Caco-2 (cell line): Measurements from ENCODE around the gene AUTS2. TPM values are rescaled to one million over a fixed set of nuclear protein-coding genes. Genes with fewer than 3 reads are reported as not detected.

Experiments used
- BruUV-seq: library from RNA; stranded (reverse); fragments of 400-500 nt; replicated peaks from 2 replicates; lab custom pipeline; 2021; lab: Mats Ljungman, UMichigan
- CTCF ChIA-PET: fragments of 300-600 bp; sonication (Branson Sonifier 250); formaldehyde crosslinking; loops from one replicate; lab custom pipeline; 2022; ENCODE audit warnings: antibody characterized with exemption; lab: Charles Lee
- POLR2A ChIA-PET: fragments of 300-600 bp; sonication (Branson Sonifier 250); formaldehyde crosslinking; loops from one replicate; lab custom pipeline; 2022; ENCODE audit warnings: antibody characterized with exemption; lab: Charles Lee
- DNase-seq, 2 experiments: peaks; one replicate each; pipeline versions ENCODE4 v3.0.0 to v3.0.0-alpha.2; 2020 to 2022
- H3K27me3 ChIP-seq: replicated peaks from 2 replicates; pipeline ENCODE4 v1.6.0; 2011; ENCODE audit warnings: low read length; ENCODE audit not compliant: control insufficient read depth, insufficient read depth
- H3K36me3 ChIP-seq: 2 replicates; pipeline ENCODE4 v1.5.1; 2011; ENCODE audit warnings: low read length; ENCODE audit not compliant: control insufficient read depth, insufficient read depth
- H3K4me1 ChIP-seq: fragments of 250-450 bp; sonication (Bioruptor Pico); 2 replicates; pipeline ENCODE4 v1.5.1; 2020; ENCODE audit warnings: mild to moderate bottlenecking
- H3K4me3 ChIP-seq: 2 replicates; pipeline ENCODE4 v1.5.1; 2011; ENCODE audit warnings: low read depth, mild to moderate bottlenecking, control low read depth, low read length
- H3K9me3 ChIP-seq: fragments of 250-450 bp; sonication (Bioruptor Pico); 2 replicates; pipeline ENCODE4 v1.5.1; 2020; ENCODE audit warnings: mild to moderate bottlenecking, moderate library complexity
- H3K27ac Mint-ChIP-seq: one replicate; pipeline ENCODE4 v1.8.0; 2022; ENCODE audit warnings: mixed read lengths; ENCODE audit not compliant: unreplicated experiment
- H3K27me3 Mint-ChIP-seq: one replicate; pipeline ENCODE4 v1.8.0; 2022; ENCODE audit warnings: mixed read lengths; ENCODE audit not compliant: insufficient read depth, unreplicated experiment
- H3K36me3 Mint-ChIP-seq: one replicate; pipeline ENCODE4 v1.8.0; 2022; ENCODE audit warnings: mild to moderate bottlenecking, mixed read lengths; ENCODE audit not compliant: insufficient read depth, unreplicated experiment
- H3K4me1 Mint-ChIP-seq: one replicate; pipeline ENCODE4 v1.8.0; 2022; ENCODE audit warnings: low read depth, mixed read lengths; ENCODE audit not compliant: unreplicated experiment
- H3K4me3 Mint-ChIP-seq: one replicate; pipeline ENCODE4 v1.8.0; 2022; ENCODE audit warnings: mild to moderate bottlenecking, moderate library complexity, mixed read lengths; ENCODE audit not compliant: unreplicated experiment
- H3K9me3 Mint-ChIP-seq: one replicate; pipeline ENCODE4 v1.8.0; 2022; ENCODE audit warnings: mixed read lengths; ENCODE audit not compliant: unreplicated experiment
- intact Hi-C: fragments of 100-400 bp; cut with micrococcal nuclease; formaldehyde crosslinking; loops from one replicate; pipeline ENCODE4 v1.10.0; 2022; ENCODE audit not compliant: unreplicated experiment
- total RNA-seq: library from RNA; stranded (reverse); gene quantifications from 2 replicates; pipeline ENCODE4 v1.2.3, GENCODE V29; 2022
- TF ChIP-seq, protein P1 (sequence below), 2 experiments: fragments of 200-600 bp in 1 of 2; IDR thresholded peaks; 1 replicate in 1 of 2; 2 replicates in 1 of 2; pipeline versions ENCODE4 v1.5.1 to v1.8.0; 2011 to 2022; ENCODE audit warnings: antibody characterized with exemption in 1 of 2, control low read depth in 1 of 2, inconsistent platforms in 1 of 2, low read depth in 1 of 2, low read length in 1 of 2, mild to moderate bottlenecking in 1 of 2, moderate library complexity in 1 of 2; ENCODE audit not compliant: insufficient read depth in 1 of 2, severe bottlenecking in 1 of 2, unreplicated experiment in 1 of 2

The AUTS2 gene
- total RNA-seq, 1 experiment from 2014 or later = 37.1 TPM

DNA sequence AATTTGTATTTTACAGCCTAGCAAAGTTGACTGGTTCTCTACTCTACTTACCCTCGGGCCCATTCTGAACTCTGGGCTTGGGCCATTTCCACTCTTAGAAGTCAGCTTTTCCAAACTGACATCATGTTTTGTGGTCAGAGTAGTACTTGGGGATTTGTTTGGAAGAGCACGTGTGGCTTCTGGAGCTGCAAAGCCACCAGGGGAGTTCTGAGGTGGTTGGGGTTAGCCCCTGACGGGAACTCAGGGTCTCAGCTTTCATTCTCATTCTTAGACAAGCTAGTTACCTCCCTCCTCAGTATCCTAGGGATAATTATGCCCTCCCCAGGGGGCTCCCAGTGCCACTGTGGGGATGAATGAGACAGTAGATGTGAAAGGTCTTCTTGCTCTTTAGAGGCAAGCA, 886.0 kb downstream of the AUTS2 start:
- CTCF ChIA-PET = no interaction called here
- BruUV-seq = no TSS peak

DNA sequence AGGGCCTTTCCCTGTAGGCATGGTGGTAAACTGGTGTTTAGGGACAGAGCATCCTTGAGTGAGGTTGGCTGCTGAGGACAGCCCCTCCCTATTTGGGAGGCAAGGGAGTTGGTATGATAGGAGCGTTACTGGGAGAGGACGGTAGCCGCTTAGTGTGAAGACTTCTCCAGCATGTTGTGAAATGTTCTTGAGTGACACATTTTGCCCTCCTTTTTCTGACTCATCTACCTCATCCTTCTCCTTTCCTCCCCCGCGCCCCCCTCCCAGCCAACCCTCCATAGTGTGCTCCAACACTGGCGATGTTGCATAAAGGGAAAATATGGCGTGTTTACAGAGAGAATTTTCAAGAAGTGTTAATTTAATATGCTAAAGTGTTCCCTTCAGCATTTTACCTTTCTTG, 888.7 kb downstream of the AUTS2 start:
- TF ChIP-seq, protein P1, sequence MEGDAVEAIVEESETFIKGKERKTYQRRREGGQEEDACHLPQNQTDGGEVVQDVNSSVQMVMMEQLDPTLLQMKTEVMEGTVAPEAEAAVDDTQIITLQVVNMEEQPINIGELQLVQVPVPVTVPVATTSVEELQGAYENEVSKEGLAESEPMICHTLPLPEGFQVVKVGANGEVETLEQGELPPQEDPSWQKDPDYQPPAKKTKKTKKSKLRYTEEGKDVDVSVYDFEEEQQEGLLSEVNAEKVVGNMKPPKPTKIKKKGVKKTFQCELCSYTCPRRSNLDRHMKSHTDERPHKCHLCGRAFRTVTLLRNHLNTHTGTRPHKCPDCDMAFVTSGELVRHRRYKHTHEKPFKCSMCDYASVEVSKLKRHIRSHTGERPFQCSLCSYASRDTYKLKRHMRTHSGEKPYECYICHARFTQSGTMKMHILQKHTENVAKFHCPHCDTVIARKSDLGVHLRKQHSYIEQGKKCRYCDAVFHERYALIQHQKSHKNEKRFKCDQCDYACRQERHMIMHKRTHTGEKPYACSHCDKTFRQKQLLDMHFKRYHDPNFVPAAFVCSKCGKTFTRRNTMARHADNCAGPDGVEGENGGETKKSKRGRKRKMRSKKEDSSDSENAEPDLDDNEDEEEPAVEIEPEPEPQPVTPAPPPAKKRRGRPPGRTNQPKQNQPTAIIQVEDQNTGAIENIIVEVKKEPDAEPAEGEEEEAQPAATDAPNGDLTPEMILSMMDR (IDR thresholded peaks at IDR 0.05; ENCODE audit: insufficient read depth in 1 of 2, low read depth in 1 of 2, low read length in 1 of 2, severe bottlenecking in 1 of 2, unreplicated experiment in 1 of 2) = no peak
- Mint-ChIP-seq H3K27me3 (no peaks in the 10 kb centered on the region), H3K9me3 (peaks cover 10% of the 10 kb centered on the region), H3K27ac (no peak overlapping the region), H3K4me1 (peaks cover 2% of the 10 kb centered on the region), H3K4me3 (no peak overlapping the region), H3K36me3 (no peaks in the 10 kb centered on the region)
- BruUV-seq = no TSS peak
- Histone ChIP-seq H3K9me3 (peaks cover 7% of the 10 kb centered on the region; the same call in 1 of the 2 replicates), H3K27me3 (no peaks in the 10 kb centered on the region), H3K4me1 (no peaks in the 10 kb centered on the region), H3K4me3 (no peak overlapping the region), H3K36me3 (no peaks in the 10 kb centered on the region; the same call in 1 of the 2 replicates)
- intact Hi-C loops = no loop called here
- POLR2A ChIA-PET = no interaction called here
- no peak for DNase-seq
- CTCF ChIA-PET = no interaction called here

More for the DNA sequence above, 886.0 kb downstream of the AUTS2 start:
- no peaks in the 10 kb centered on the region for H3K4me1 ChIP-seq
- H3K36me3 ChIP-seq = no peaks in the 10 kb centered on the region; the same call in 1 of the 2 replicates
- no peak overlapping the region for H3K4me3 ChIP-seq
- POLR2A ChIA-PET = no interaction called here
- H3K27me3 ChIP-seq = no peaks in the 10 kb centered on the region
- Mint-ChIP-seq H3K4me1 (peaks cover 13% of the 10 kb centered on the region), H3K27ac (no peak overlapping the region), H3K36me3 (no peaks in the 10 kb centered on the region), H3K27me3 (no peaks in the 10 kb centered on the region), H3K4me3 (no peak overlapping the region), H3K9me3 (peaks cover 10% of the 10 kb centered on the region)
- DNase-seq = no peak
- intact Hi-C loops = no loop called here
- H3K9me3 ChIP-seq = peaks cover 7% of the 10 kb centered on the region; the same call in 1 of the 2 replicates
- TF ChIP-seq, protein P1 (IDR thresholded peaks at IDR 0.05; ENCODE audit: insufficient read depth in 1 of 2, low read depth in 1 of 2, low read length in 1 of 2, severe bottlenecking in 1 of 2, unreplicated experiment in 1 of 2) = no peak

DNA sequence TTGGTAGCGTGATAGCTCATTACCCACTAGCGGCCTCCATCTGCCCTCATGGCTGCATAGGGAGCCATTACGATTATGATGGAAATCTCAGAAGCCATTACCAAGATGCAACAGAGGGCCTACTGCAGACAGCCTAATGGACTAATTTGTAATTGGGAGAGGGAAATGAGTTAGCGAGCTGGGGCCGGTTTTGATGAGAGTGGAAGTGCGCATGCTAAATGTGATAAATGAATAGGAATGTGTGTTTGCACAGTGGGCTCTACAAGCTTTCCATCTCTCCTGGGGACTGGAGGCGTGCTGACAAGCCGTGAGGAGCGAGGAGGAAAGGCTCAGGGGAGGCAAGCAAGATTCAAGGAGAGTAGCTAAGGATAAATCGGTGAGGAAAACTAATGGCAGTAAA, 889.2 kb downstream of the AUTS2 start:
- H3K36me3 Mint-ChIP-seq = no peaks in the 10 kb centered on the region
- Histone ChIP-seq H3K4me3 (no peak overlapping the region), H3K9me3 (peaks cover 7% of the 10 kb centered on the region; the same call in 1 of the 2 replicates), H3K27me3 (no peaks in the 10 kb centered on the region), H3K4me1 (no peaks in the 10 kb centered on the region), H3K36me3 (no peaks in the 10 kb centered on the region; the same call in 1 of the 2 replicates)
- H3K27me3 Mint-ChIP-seq = no peaks in the 10 kb centered on the region
- no peak for DNase-seq
- ChIA-PET CTCF (no interaction called here), POLR2A (no interaction called here)
- H3K4me1 Mint-ChIP-seq = no peaks in the 10 kb centered on the region
- TF ChIP-seq, protein P1 (IDR thresholded peaks at IDR 0.05; ENCODE audit: insufficient read depth in 1 of 2, low read depth in 1 of 2, low read length in 1 of 2, severe bottlenecking in 1 of 2, unreplicated experiment in 1 of 2) = no peak
- no TSS peak for BruUV-seq
- intact Hi-C loops = no loop called here
- peaks cover 10% of the 10 kb centered on the region for H3K9me3 Mint-ChIP-seq
- no peak overlapping the region for H3K27ac Mint-ChIP-seq
- H3K4me3 Mint-ChIP-seq = no peak overlapping the region
